Measurements from ENCODE around the gene PABPC3.

The PABPC3 gene

GRCh38 chr13:25110956-25111584 lies 15.1 kb downstream of the PABPC3 start:
- H3K4me3 ChIP-seq (ENCODE audit: low read depth, low read length): no peak overlapping the region

GRCh38 chr13:25111585-25111956 lies 15.6 kb downstream of the PABPC3 start:
- no peak overlapping the region for H3K4me3 ChIP-seq (ENCODE audit: low read depth, low read length)

GRCh38 chr13:25112695-25113255 lies 16.8 kb downstream of the PABPC3 start:
- H3K4me3 ChIP-seq (ENCODE audit: low read depth, low read length): no peak overlapping the region

DNA sequence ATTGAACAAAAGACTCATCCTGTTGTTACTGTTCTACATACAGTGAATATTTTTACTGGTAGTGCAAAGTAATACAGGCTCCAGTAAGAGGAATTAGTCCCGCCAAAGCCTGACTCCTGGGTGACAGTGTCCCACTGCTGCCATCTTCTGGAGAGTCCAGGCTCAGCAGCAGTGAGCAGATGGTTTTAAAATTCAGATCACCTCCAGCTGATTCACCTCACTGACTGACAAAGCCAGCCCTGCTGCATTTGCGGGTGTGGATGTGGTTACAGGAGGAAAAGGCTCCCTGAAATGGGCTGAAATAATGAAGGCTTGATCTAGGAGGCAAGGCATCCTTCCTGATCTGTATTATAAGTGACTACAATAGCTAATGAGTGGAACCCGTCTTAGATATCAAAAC lies 18.3 kb downstream of the PABPC3 start:
- no peak overlapping the region for H3K4me3 ChIP-seq (ENCODE audit: low read depth, low read length)

GRCh38 chr13:25116044-25116443 lies 20.1 kb downstream of the PABPC3 start:
- no peak overlapping the region for H3K4me3 ChIP-seq (ENCODE audit: low read depth, low read length)

GRCh38 chr13:25117312-25117711 lies 21.4 kb downstream of the PABPC3 start:
- no peak overlapping the region for H3K4me3 ChIP-seq (ENCODE audit: low read depth, low read length)

- H3K4me3 ChIP-seq (ENCODE audit: low read depth, low read length): no peak overlapping the region
Measured at GRCh38 chr13:25118378-25118905, 22.5 kb downstream of the PABPC3 start.

GRCh38 chr13:25130944-25131343 lies 35.0 kb downstream of the PABPC3 start:
- no peak overlapping the region for H3K4me3 ChIP-seq (ENCODE audit: low read depth, low read length)

DNA sequence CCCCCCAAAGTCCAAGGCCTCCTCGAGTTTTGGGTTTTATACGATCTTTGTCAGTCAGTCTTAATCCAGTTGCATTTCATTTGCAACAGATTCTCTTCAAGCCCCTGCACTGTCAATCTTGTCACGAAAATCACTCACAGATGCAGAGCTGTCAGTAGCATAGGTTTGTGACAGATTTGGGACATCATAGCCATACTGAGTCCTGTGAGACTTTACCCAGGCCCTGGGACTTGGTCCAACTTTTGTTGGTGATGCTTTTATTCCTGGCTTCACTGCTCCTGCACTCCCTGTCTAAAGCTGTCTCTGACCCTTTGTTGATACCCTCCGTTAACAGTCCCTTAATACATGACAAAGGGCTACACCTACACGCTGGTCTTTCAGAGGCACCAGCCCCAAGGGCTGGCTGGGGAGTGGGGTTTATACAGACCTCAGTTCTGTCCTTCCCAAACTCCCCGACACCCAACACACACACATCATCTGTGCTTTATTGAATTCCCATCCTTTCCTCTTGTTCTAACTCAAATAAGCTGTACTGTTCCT lies 36.0 kb downstream of the PABPC3 start:
- H3K4me3 ChIP-seq (ENCODE audit: low read depth, low read length): no peak overlapping the region

DNA sequence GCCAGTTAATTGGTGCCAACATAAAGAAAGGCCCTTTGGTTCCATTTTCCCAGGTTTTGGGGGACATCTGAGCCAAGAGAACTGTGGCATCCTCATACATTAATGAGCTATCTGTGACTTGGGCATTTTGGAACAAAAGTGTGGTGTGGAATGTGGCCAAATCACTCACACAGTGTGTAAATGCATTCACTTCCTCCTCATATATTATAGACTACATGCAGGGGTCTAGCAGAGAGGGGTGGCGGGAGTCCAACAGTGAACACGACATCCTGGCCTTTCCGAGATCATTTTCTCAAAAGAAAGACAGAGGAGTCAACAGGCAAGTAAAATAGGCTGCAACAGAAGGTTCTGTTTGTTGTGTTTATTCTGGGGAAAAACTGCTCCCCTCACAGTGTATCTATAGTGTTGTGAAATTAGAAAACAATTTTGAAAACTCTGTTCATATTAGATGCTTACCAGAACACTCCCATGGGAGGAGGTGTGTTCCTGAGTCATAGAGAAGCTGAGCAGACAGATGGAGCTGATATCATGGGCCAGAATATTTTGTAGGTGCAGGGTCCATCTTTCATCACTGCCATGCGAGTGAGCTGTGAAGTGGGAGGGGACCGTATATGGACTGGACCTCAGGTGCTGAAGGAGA lies 36.9 kb downstream of the PABPC3 start:
- no peak overlapping the region for H3K4me3 ChIP-seq (ENCODE audit: low read depth, low read length)

DNA sequence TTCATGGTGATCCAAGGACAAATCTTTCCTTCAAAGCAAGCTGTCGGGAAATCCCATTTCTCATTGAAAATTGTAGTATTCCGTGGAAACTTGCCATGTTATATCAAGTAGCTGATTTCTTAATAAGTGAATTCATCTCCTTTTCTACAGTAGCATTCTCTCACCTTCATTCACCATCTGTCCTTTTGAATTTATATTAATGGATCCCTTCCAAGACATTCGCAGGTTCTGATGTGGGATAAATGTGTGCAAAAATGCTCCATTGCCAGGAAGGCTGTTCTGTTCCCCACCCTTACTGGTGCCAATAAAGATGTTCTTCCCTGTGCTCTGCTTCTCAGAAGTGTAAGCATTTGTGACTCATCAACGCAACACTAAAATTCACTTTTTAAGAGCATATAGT lies 40.0 kb downstream of the PABPC3 start:
- H3K4me3 ChIP-seq (ENCODE audit: low read depth, low read length): no peak overlapping the region

DNA sequence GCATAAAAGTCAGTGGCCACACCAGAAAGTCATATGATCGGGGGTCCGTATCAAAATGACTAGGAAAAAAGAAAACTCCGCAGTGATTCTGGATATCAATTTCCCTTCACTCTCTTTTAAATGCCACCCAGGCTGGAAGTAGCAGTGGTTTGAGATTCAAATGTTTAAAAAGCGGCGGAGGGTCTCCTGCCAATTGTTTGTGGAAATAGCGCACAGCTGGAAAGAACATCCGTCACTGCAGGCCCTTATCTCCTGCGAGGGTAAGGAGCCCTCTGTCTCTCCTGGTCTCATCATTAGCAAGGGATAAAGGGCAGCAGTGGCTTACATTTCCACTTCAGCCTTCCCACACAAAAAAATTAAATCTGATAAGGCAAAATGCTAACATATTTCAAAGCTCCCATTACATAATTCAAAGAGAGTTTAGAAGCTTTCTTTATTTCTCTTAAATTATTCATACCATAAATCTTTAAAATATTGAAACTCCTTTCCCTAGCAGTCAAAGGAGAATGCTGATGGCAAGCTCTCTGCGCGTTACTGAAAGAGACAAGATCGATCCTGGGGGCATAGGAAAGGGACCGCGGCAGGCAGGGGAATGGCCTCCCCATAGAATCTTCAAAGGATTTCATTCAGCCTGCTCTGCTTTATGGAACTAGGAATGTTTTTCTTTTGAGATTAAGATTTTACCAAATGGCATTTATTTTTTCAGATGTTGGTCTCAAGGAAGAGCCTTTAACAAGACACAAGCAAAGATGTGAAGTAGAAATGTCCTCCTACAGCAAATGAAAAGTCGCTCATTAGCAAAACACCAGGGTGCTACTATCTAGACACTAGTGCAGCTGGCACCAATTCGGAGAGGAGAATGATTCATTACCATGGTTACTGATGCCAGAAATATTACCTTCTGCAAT lies 41.2 kb downstream of the PABPC3 start:
- no peak overlapping the region for H3K4me3 ChIP-seq (ENCODE audit: low read depth, low read length)

DNA sequence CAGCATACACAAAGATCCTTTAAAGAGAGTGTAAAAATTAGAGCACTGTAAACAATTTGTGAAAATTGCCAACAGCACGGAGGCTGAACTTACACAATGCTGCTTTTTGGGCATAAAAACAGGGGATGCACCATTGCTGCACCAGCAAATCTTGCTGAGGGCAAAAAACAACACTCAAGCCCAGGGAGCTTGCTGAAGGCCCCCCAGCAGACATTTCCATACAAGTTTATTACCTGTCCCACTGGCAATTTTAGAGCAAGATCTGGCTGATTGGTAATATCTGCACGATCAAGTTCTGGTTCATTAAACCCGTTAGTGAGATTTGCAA lies 41.8 kb downstream of the PABPC3 start:
- H3K4me3 ChIP-seq (ENCODE audit: low read depth, low read length): no peak overlapping the region

GRCh38 chr13:25141042-25141441 lies 45.1 kb downstream of the PABPC3 start:
- H3K4me3 ChIP-seq (ENCODE audit: low read depth, low read length): no peak overlapping the region

DNA sequence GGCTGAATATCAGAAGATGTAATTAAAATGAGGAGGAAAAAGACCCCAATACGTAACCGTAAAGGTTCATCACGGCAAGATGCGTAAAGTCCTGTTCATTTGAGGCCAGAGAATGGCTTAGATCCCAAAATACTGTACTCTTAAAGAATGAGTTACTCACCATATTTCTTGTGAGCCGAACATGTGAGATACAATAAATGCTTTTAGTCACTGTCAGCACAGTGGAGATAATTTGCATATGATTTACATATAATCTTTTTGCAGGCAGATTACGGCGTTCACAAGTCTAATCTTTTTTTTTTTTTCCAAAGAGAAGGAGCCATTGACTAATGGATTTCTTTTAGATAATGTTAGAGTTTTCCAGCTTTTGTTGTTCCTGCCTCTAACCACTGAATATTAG lies 47.8 kb downstream of the PABPC3 start:
- no peak overlapping the region for H3K4me3 ChIP-seq (ENCODE audit: low read depth, low read length)

GRCh38 chr13:25147638-25148401 lies 51.9 kb downstream of the PABPC3 start:
- H3K4me3 ChIP-seq (ENCODE audit: low read depth, low read length): no peak overlapping the region

- H3K4me3 ChIP-seq (ENCODE audit: low read depth, low read length): no peak overlapping the region
Measured at GRCh38 chr13:25148402-25148771, 52.5 kb downstream of the PABPC3 start.

Data from iPS-11a (cell line).